ENCODE results near the gene HS3ST6. TPM values are rescaled to one million over a fixed set of nuclear protein-coding genes. Genes with fewer than 3 reads are reported as not detected.

HS3ST6 gene
- total RNA-seq, 1 experiment from 2014 or later: not detected

DNA sequence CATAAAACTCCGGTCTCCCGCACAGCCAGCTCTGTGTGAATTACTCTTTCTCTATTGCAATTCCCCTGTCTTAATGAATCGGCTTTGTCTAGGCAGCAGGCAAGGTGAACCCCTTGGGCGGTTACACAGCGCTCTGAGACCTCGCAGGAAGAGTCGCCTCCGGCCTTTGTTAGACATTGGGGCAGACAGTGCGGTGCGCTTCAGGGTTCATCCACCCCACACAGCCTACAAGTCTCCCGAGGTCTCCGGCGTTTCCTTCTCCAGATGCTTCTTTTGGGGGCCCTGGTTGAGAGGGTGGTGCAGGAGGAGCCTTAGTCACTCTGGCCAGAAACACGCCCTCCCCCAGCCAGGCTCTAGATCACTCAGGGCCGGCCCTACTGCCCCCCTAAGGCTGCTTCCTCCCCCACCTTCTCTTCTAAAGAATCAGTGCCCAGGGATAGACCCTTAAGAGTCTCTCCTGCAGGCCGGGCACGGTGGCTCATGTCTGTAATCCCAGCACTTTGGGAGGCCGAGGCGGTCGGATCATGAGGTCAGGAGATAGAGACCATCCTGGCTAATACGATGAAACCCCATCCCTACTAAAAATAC lies 26.5 kb upstream of the HS3ST6 start:
- Histone ChIP-seq H3K9me3 (ENCODE audit: control insufficient read depth in 1 of 2, insufficient read depth in 1 of 2, low read depth in 1 of 2, low read length in 2 of 2) (no peaks in the 10 kb centered on the region), H3K4me2 (ENCODE audit: low read length) (no peak overlapping the region), H3K4me1 (ENCODE audit: control insufficient read depth in 1 of 2, insufficient read depth in 2 of 2, low read length in 2 of 2) (peaks cover 14 to 26% of the 10 kb centered on the region in 2 experiments), H4K20me1 (ENCODE audit: insufficient read depth) (no peaks in the 10 kb centered on the region), H3K27me3 (ENCODE audit: insufficient read depth, low read length) (no peaks in the 10 kb centered on the region), H3K27ac (ENCODE audit: low read depth, low read length) (no peak overlapping the region), H3K9ac (ENCODE audit: low read length) (no peak overlapping the region), H3K4me3 (replicated peaks in 1 of 2; ENCODE audit: low read depth in 1 of 2, low read length in 2 of 2) (no peak overlapping the region), H3K79me2 (ENCODE audit: insufficient read depth, low read length) (no peaks in the 10 kb centered on the region), H2AFZ (ENCODE audit: low read depth, low read length, poor library complexity, severe bottlenecking) (no peak overlapping the region), H3K9me2 (ENCODE audit: insufficient read depth) (no peaks in the 10 kb centered on the region), H3K36me3 (ENCODE audit: control insufficient read depth in 1 of 2, insufficient read depth in 2 of 2, low read length in 2 of 2) (peaks cover 0 to 3% of the 10 kb centered on the region in 2 experiments; a peak in 1 of 4 replicates)
- POLR2A ChIA-PET: interaction anchor here (0.9 to 1.5 kb wide), 2 partner anchors 10 to 20 kb away, joined by 3 to 4 read pairs; partner anchors contain the start of gene RPS2
- BruUV-seq (replicated peaks): no TSS peak
- no peak for TF ChIP-seq YY1 (IDR thresholded peaks at IDR 0.05; ENCODE audit: extremely low read depth, insufficient replicate concordance, low read depth, low read length)
- no peak for TF ChIP-seq ELF1 (IDR thresholded peaks at IDR 0.05; ENCODE audit: borderline replicate concordance, low read depth)
- no peak for TF ChIP-seq EGR1 (IDR thresholded peaks at IDR 0.05; ENCODE audit: low read depth)
- TF ChIP-seq FOSL1 (IDR thresholded peaks at IDR 0.05; ENCODE audit: low read depth): no peak
- TF ChIP-seq RAD21 (IDR thresholded peaks at IDR 0.05; ENCODE audit: low read depth): no peak
- no peak for TF ChIP-seq CEBPB (IDR thresholded peaks at IDR 0.05; ENCODE audit: low read depth)
- TF ChIP-seq, protein P1, sequence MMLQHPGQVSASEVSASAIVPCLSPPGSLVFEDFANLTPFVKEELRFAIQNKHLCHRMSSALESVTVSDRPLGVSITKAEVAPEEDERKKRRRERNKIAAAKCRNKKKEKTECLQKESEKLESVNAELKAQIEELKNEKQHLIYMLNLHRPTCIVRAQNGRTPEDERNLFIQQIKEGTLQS (IDR thresholded peaks at IDR 0.05): no peak
- TF ChIP-seq SRF (IDR thresholded peaks at IDR 0.05; ENCODE audit: low read depth): no peak
- TF ChIP-seq EZH2 (IDR thresholded peaks at IDR 0.05): no peak
- no peak for TF ChIP-seq JUND (IDR thresholded peaks at IDR 0.05)
- no peak for TF ChIP-seq SIN3A (IDR thresholded peaks at IDR 0.05; ENCODE audit: low read depth)
- ATAC-seq: no peak
- intact Hi-C loops (cut with micrococcal nuclease): no loop called here
- CTCF ChIA-PET: interaction anchor here (1.1 kb wide), 1 partner anchor 80 kb away, joined by 3 read pairs; no protein-coding TSS in a partner anchor
- no peak for DNase-seq (ENCODE audit: low read depth, low spot score)
- RAD21 ChIA-PET (ENCODE audit: low non-redundant PET in 1 of 2, low total read pairs in 2 of 2, uncharacterized antibody in 2 of 2, unreplicated experiment in 2 of 2): no interaction called here
